GM21423 (cell line): ENCODE results near the gene CNDP2.
"Not testable (repeated sequence)": the region's sequence is repeated elsewhere in the genome, so short reads cannot be mapped to it uniquely, and the experiment has no call there.

Experiments
- ATAC-seq: cut with Tn5 transposase; IDR thresholded peaks from one replicate; pipeline ENCODE4 v1.9.1; 2021; ENCODE audit warnings: mild to moderate bottlenecking, moderate library complexity; ENCODE audit not compliant: unreplicated experiment

CNDP2 gene

DNA sequence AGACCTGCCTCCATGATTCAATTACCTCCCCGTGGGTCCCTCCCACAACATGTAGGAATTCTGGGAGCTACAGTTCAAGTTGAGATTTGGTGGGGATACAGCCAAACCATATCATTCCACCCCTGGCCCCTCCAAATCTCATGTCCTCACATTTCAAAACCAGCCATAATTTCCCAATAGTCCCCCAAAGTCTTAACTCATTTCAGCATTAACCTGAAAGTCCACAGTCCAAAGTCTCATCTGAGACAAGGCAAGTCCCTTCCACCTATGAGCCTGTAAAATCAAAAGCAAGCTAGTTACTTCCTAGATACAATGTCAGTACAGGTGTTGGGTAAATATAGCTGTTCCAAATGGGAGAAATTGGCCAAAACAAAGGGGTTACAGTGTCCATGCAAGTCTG, 69.0 kb downstream of the CNDP2 start:
- not testable (repeated sequence) for ATAC-seq

- ATAC-seq = not testable (repeated sequence)
These were observed 69.8 kb downstream of the CNDP2 start for GRCh38 chr18:74565993-74566392.

DNA sequence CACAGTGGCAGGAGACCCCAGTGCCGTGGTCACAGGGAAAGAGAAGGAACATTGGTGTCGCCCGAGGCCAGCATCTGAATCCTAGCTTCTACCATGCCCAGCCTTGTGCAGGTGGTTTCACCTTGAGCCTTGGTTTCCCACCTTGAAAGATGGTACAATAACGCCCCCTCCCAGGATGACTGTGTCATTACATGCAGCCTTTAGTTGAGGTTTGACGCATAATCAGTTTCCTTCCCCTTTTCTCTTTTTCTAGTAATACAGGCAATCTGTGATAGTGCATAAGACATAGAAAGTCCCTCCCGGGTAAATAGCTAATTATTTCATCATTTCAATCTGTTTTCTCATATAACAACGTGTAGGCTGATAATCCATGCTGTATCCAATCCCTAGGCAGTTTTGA, 71.7 kb downstream of the CNDP2 start:
- ATAC-seq = no peak

DNA sequence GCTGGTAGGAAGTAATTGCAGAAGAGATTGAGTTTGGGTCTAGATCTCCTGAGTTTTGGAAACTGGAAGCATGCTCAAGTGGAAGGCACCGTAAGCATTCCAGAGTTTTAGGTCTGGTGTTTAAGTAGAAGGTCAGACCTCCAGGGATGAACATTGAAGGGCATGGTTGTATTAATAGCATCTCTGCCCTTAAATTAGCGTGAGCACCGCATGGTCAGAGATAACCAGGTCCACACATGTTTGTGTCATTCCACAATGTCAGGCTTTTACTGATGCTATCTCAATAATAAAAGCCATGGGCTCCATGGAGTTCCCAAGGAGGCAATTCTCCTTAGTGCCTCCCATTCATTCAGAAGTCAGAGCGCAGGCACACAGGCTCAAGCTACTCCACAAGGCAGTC, 73.2 kb downstream of the CNDP2 start:
- ATAC-seq = no peak

- no peak for ATAC-seq
These were observed 74.1 kb downstream of the CNDP2 start for GRCh38 chr18:74570266-74570665.

- ATAC-seq = no peak
These were observed 75.9 kb downstream of the CNDP2 start for GRCh38 chr18:74571895-74572680.

GRCh38 chr18:74573053-74573452, 76.9 kb downstream of the CNDP2 start:
- no peak for ATAC-seq
